Thoracic aorta (tissue), 2 donors: Measurements from ENCODE around the gene HNRNPH1. TPM values are rescaled to one million over a fixed set of nuclear protein-coding genes. Genes with fewer than 3 reads are reported as not detected.

Experiments
- ATAC-seq: fragments of 150-250 bp; one replicate; pipeline ENCODE4 v1.8.0; 2017; ENCODE audit warnings: low read depth; ENCODE audit not compliant: insufficient number of reproducible peaks, low FRiP score
- DNase-seq: peaks from one replicate; pipeline ENCODE4 v3.0.0-alpha.2; 2020; ENCODE audit warnings: low spot score
- H3K27ac ChIP-seq, 2 donors: fragments of 200-600 bp; sonication (generic); 1 replicate in 1 of 2; 2 replicates in 1 of 2; pipeline ENCODE4 v1.5.1; 2016; ENCODE audit warnings: mild to moderate bottlenecking in 2 of 2, moderate library complexity in 2 of 2
- H3K27me3 ChIP-seq: fragments of 200-600 bp; sonication (generic); replicated peaks from 2 replicates; pipeline ENCODE4 v1.6.0; 2016; ENCODE audit warnings: mild to moderate bottlenecking; ENCODE audit not compliant: insufficient read depth
- H3K36me3 ChIP-seq: fragments of 200-600 bp; sonication (generic); one replicate; pipeline ENCODE4 v1.5.1; 2016
- H3K4me1 ChIP-seq, 2 donors: fragments of 200-600 bp; sonication (generic); 1 replicate in 1 of 2; 2 replicates in 1 of 2; pipeline versions ENCODE4 v1.5.1 to v1.6.0; 2016; ENCODE audit warnings: low read depth in 2 of 2, mild to moderate bottlenecking in 1 of 2; ENCODE audit not compliant: control insufficient read depth in 1 of 2
- H3K4me3 ChIP-seq: fragments of 200-600 bp; sonication (generic); 2 replicates; pipeline ENCODE4 v1.5.1; 2016; ENCODE audit warnings: mild to moderate bottlenecking
- H3K9me3 ChIP-seq: fragments of 200-600 bp; sonication (generic); 2 replicates; pipeline ENCODE4 v1.5.1; 2016
- total RNA-seq, 2 donors: library from RNA; depleted of rRNA; stranded (reverse); fragments of >200 nt; gene quantifications; one replicate each; pipeline versions ENCODE4 v1.1.0 to v1.2.3, GENCODE V29; 2016
- TF ChIP-seq, protein P1 (sequence below): fragments of 200-600 bp; sonication (generic); IDR thresholded peaks from one replicate; pipeline ENCODE4 v1.5.1; 2019; ENCODE audit warnings: antibody characterized with exemption

HNRNPH1 gene
- total RNA-seq, 2 donors from 2014 or later: 442 to 785 TPM

DNA sequence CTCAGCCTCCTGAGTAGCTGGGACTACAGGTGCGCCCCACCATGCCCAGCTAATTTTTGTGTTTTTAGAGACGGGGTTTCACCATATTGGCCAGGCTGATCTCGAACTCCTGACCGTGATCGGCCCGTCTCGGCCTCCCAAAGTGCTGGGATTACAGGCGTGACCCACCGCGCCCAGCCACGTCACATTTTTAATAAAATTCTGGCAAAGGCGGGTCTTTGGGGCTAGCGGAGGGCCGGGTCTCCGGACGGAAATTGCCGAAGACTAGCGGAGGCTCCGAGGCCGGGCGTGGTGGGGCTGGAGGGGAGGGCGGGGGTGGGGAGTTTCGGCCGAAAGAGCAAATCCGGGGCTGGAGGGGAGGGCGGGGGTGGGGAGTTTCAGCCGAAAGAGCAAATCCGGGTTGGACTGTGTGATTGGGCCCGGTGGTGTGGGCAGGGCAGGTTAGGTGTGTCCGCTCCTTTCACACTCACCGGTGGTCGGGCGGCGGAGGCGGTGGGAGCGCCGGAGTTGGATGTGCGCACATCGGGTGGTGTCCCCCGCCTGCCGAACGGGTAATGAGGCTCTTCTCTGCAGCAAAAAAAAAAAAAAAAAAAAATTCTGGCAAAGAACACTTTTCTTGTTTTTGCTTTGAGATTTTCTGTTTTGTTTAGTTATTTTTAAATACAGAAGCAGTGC lies 46.0 kb downstream of the HNRNPH1 start:
- TF ChIP-seq, protein P1, sequence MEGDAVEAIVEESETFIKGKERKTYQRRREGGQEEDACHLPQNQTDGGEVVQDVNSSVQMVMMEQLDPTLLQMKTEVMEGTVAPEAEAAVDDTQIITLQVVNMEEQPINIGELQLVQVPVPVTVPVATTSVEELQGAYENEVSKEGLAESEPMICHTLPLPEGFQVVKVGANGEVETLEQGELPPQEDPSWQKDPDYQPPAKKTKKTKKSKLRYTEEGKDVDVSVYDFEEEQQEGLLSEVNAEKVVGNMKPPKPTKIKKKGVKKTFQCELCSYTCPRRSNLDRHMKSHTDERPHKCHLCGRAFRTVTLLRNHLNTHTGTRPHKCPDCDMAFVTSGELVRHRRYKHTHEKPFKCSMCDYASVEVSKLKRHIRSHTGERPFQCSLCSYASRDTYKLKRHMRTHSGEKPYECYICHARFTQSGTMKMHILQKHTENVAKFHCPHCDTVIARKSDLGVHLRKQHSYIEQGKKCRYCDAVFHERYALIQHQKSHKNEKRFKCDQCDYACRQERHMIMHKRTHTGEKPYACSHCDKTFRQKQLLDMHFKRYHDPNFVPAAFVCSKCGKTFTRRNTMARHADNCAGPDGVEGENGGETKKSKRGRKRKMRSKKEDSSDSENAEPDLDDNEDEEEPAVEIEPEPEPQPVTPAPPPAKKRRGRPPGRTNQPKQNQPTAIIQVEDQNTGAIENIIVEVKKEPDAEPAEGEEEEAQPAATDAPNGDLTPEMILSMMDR: no peak

DNA sequence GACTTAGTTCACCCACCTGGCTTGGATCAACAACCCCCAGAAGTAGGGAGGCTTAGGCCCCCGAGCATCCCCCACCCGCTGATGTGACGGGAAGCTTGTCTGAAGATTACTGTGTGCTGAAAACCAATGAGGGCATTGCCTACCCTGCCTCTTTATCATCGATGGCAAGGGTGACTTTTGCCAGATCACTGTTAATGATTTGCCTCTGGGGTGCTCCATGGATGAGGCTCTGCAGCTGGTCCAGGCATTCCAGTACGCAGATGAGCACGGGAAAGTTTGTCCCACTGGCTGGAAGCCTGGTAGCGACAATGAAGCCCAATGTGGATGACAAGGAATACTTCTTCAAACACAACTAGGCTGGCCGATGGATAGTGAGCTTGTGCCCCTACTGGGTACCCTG lies 51.1 kb downstream of the HNRNPH1 start:
- no peak overlapping the region for H3K27ac ChIP-seq
- TF ChIP-seq, protein P1: no peak
- peaks cover 41% of the 10 kb centered on the region for H3K36me3 ChIP-seq
- no peaks in the 10 kb centered on the region for H3K4me1 ChIP-seq
- DNase-seq (no peak), ATAC-seq (no peak)
- H3K4me3 ChIP-seq: no peak overlapping the region
- no peaks in the 10 kb centered on the region for H3K9me3 ChIP-seq
- H3K27me3 ChIP-seq: no peaks in the 10 kb centered on the region

More for the DNA sequence above, 46.0 kb downstream of the HNRNPH1 start:
- no peak for ATAC-seq
- Histone ChIP-seq H3K27ac (no peak overlapping the region), H3K27me3 (no peaks in the 10 kb centered on the region), H3K4me1 (no peaks in the 10 kb centered on the region), H3K4me3 (no peak overlapping the region), H3K9me3 (no peaks in the 10 kb centered on the region), H3K36me3 (peaks cover 23% of the 10 kb centered on the region)
- DNase-seq: no peak

DNA sequence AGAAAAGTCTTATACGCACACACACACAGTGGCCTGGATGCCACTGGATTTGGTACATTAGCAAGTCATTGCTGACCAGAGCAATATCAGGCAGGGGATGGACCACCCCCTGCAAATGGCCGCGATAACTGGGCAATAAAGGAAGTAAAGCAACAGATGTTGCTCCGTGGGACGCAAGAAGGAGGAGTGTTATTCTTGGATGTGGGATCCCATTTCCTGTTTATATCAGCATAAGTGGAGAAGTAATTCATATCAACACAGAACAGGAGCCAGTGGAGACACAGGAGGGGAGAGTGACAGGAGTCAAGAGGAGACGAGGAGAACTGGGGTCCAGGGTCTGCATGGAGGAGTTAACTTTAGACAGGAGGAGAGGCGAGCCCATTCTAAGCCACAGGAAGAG lies 54.8 kb downstream of the HNRNPH1 start:
- DNase-seq (no peak), ATAC-seq (no peak)
- Histone ChIP-seq H3K27me3 (no peaks in the 10 kb centered on the region), H3K4me3 (no peak overlapping the region), H3K4me1 (no peaks in the 10 kb centered on the region), H3K27ac (no peak overlapping the region), H3K9me3 (no peaks in the 10 kb centered on the region), H3K36me3 (peaks cover 50% of the 10 kb centered on the region)
- TF ChIP-seq, protein P1: no peak

DNA sequence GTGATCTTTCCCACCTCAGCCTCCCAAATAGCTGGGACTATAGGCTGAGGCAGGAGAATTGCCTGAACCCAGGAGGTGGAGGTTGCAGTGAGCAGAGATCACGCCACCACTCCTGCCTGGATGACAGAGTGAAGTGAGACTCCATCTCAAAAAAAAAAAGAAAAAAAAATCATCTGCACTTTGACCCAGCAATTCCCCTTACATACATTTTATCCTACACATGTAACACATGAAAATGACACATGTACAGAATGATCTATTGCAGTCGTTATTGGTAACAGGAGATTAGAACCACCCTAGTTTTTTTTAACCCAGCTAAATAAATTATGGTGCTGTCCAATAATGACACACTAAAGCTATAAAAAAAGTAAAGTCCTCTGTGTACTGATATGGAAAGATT lies 58.9 kb downstream of the HNRNPH1 start:
- Histone ChIP-seq H3K27me3 (no peaks in the 10 kb centered on the region), H3K27ac (no peak overlapping the region), H3K36me3 (peaks cover 50% of the 10 kb centered on the region), H3K9me3 (no peaks in the 10 kb centered on the region), H3K4me3 (no peak overlapping the region), H3K4me1 (peaks cover 4 to 7% of the 10 kb centered on the region in 2 donors)
- no peak for DNase-seq
- TF ChIP-seq, protein P1: no peak
- no peak for ATAC-seq

Other genes with a start within 250 kb of the HNRNPH1 start
- 10 to 100 TPM; 56.2 to 86.3 TPM for gene RUFY1, start 73.1 kb downstream of the HNRNPH1 start, total RNA-seq
- gene CBY3, start 57.4 kb upstream of the HNRNPH1 start, total RNA-seq: 1 to 10 TPM in 1 of 2 donors, not detected in 1; 1.4 TPM
- 100 to 1,000 TPM; 240 to 371 TPM for gene CANX, start 75.3 kb upstream of the HNRNPH1 start, total RNA-seq
- 10 to 100 TPM; 22.9 to 38.1 TPM for gene MAML1, start 109.2 kb upstream of the HNRNPH1 start, total RNA-seq
- 1 to 10 TPM; 4.9 to 6.6 TPM for gene LTC4S, start 170.3 kb upstream of the HNRNPH1 start, total RNA-seq
- gene MGAT4B, start 183.2 kb upstream of the HNRNPH1 start, total RNA-seq: 10 to 100 TPM; 66.5 to 87.7 TPM
- 100 to 1,000 TPM; 375 to 469 TPM for gene SQSTM1, start 197.2 kb upstream of the HNRNPH1 start, total RNA-seq
- gene MRNIP, start 235.1 kb upstream of the HNRNPH1 start, total RNA-seq: 10 to 100 TPM; 46.2 to 54.2 TPM